Measurements from ENCODE around the gene MLEC.
"Not testable (repeated sequence)": the region's sequence is repeated elsewhere in the genome, so short reads cannot be mapped to it uniquely, and the experiment has no call there.

MLEC gene

GRCh38 chr12:120724720-120725119, 37.8 kb downstream of the MLEC start:
- no peak overlapping the region for H3K4me3 ChIP-seq (replicated peaks in 1 of 2; ENCODE audit: low read depth in 2 of 2, low read length in 2 of 2)
- TF ChIP-seq CTCF (IDR thresholded peaks at IDR 0.05; ENCODE audit: low read depth, low read length): no peak
- no peak for DNase-seq (ENCODE audit: low read depth in 2 of 2)

- TF ChIP-seq CTCF (IDR thresholded peaks at IDR 0.05; ENCODE audit: low read depth, low read length): no peak
- H3K4me3 ChIP-seq (replicated peaks in 1 of 2; ENCODE audit: low read depth in 2 of 2, low read length in 2 of 2): peak overlapping the region; percentile 47 to 66
- DNase-seq (ENCODE audit: low read depth in 2 of 2): no peak
These were observed 38.3 kb downstream of the MLEC start for GRCh38 chr12:120725151-120725658.

- peak within 1 kb of the TSS; percentile 47 to 66 for H3K4me3 ChIP-seq (replicated peaks in 1 of 2; ENCODE audit: low read depth in 2 of 2, low read length in 2 of 2)
- DNase-seq (ENCODE audit: low read depth in 2 of 2): peak; percentile 75 to 86
These were observed 38.9 kb downstream of the MLEC start, which contains the start of gene ACADS for GRCh38 chr12:120725659-120726509. Gene ACADS (plus strand): TSS chr12:120725826. CDS start chr12:120725886, 60 bp downstream.

GRCh38 chr12:120726510-120726793, 39.5 kb downstream of the MLEC start:
- H3K4me3 ChIP-seq (replicated peaks in 1 of 2; ENCODE audit: low read depth in 2 of 2, low read length in 2 of 2): peak overlapping the region in 1 of 2 donors; percentile 47
- DNase-seq (ENCODE audit: low read depth in 2 of 2): no peak
- TF ChIP-seq CTCF (IDR thresholded peaks at IDR 0.05; ENCODE audit: low read depth, low read length): no peak

More at GRCh38 chr12:120725659-120726509, 38.9 kb downstream of the MLEC start, which contains the start of gene ACADS:
- no peak for TF ChIP-seq CTCF (IDR thresholded peaks at IDR 0.05; ENCODE audit: low read depth, low read length)

- no peak overlapping the region for H3K4me3 ChIP-seq (replicated peaks in 1 of 2; ENCODE audit: low read depth in 2 of 2, low read length in 2 of 2)
- TF ChIP-seq CTCF (IDR thresholded peaks at IDR 0.05; ENCODE audit: low read depth, low read length): no peak
- DNase-seq (ENCODE audit: low read depth in 2 of 2): no peak
These were observed 40.0 kb downstream of the MLEC start for GRCh38 chr12:120726961-120727360.

GRCh38 chr12:120732198-120732597, 45.2 kb downstream of the MLEC start:
- H3K4me3 ChIP-seq (replicated peaks in 1 of 2; ENCODE audit: low read depth in 2 of 2, low read length in 2 of 2); DNase-seq (ENCODE audit: low read depth in 2 of 2): not testable (repeated sequence)

- DNase-seq (ENCODE audit: low read depth in 2 of 2): no peak
- no peak overlapping the region for H3K4me3 ChIP-seq (replicated peaks in 1 of 2; ENCODE audit: low read depth in 2 of 2, low read length in 2 of 2)
- TF ChIP-seq CTCF (IDR thresholded peaks at IDR 0.05; ENCODE audit: low read depth, low read length): no peak
These were observed 46.6 kb downstream of the MLEC start for GRCh38 chr12:120733574-120733973.
